NCI-H2196 (cell line): ENCODE data around the gene ULBP2.

Source experiments
- DNase-seq: peaks from one replicate; lab custom pipeline; 2025; ENCODE audit not compliant: unreplicated experiment; lab: John Stamatoyannopoulos, UW

ULBP2 gene

GRCh38 chr6:149941583-149942460 lies at the start of gene ULBP2:
Gene ULBP2 (plus strand): TSS chr6:149942014. CDS start chr6:149942073, 59 bp downstream.
- DNase-seq: peak; percentile 70

- peak; percentile 12 for DNase-seq
These were observed 46.7 kb upstream of the ULBP2 start for GRCh38 chr6:149895048-149895590.

GRCh38 chr6:149895833-149896271 lies 46.0 kb upstream of the ULBP2 start:
- peak; percentile 21 for DNase-seq

- DNase-seq: no peak
These were observed 45.3 kb upstream of the ULBP2 start for GRCh38 chr6:149896491-149896890.

GRCh38 chr6:149897015-149897697 lies 44.7 kb upstream of the ULBP2 start:
- DNase-seq: no peak

- DNase-seq: no peak
These were observed 43.7 kb upstream of the ULBP2 start, which contains the start of gene RAET1E for GRCh38 chr6:149897855-149898744. Gene RAET1E (minus strand): TSS chr6:149898113. CDS start chr6:149890901, 7,212 bp downstream.

GRCh38 chr6:149898966-149899365 lies 42.8 kb upstream of the ULBP2 start:
- DNase-seq: no peak

GRCh38 chr6:149899486-149899885 lies 42.3 kb upstream of the ULBP2 start:
- no peak for DNase-seq

- DNase-seq: no peak
These were observed 41.7 kb upstream of the ULBP2 start for GRCh38 chr6:149899926-149900619.

GRCh38 chr6:149900620-149901443 lies 41.0 kb upstream of the ULBP2 start:
- no peak for DNase-seq

- DNase-seq: no peak
These were observed 40.2 kb upstream of the ULBP2 start for GRCh38 chr6:149901444-149902140.

- peak; percentile 13 for DNase-seq
These were observed 37.7 kb upstream of the ULBP2 start for GRCh38 chr6:149903938-149904611.

GRCh38 chr6:149904661-149905370 lies 37.0 kb upstream of the ULBP2 start:
- DNase-seq: no peak

- DNase-seq: no peak
These were observed 36.4 kb upstream of the ULBP2 start for GRCh38 chr6:149905371-149905910.

- no peak for DNase-seq
These were observed 35.9 kb upstream of the ULBP2 start for GRCh38 chr6:149905911-149906371.

- no peak for DNase-seq
These were observed 35.4 kb upstream of the ULBP2 start for GRCh38 chr6:149906405-149906804.

GRCh38 chr6:149907317-149907716 lies 34.5 kb upstream of the ULBP2 start:
- no peak for DNase-seq
